ENCODE measurements around the gene SMC6.

SMC6 gene

DNA sequence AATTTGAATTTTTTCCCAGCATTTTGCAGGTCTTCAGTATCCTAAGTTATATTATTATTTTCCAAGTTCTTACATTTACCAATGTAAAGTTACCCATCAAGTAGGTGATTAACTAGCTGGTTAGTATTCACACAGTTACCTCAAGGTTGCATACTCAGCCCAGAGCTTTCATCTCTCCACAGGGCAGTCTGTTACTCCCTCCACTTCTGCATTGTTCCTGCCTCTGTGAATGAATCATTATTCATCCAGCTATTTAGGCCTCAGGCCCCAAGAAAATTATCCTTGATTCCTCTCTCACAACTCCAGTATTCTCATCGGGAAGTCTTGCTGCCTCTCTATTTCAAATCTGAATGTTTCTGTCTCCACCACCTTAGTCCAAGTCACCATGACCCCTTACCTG lies 92.2 kb downstream of the SMC6 start:
- no peaks in the 10 kb centered on the region for H3K9me3 ChIP-seq (ENCODE audit: control insufficient read depth, insufficient read depth, low read length)
- H3K4me1 ChIP-seq (ENCODE audit: control insufficient read depth, insufficient read depth, low read length), result no peaks in the 10 kb centered on the region
- no peak overlapping the region for H3K9ac ChIP-seq (ENCODE audit: low read depth, low read length)
- H3K4me3 ChIP-seq (ENCODE audit: low read depth, low read length), result no peak overlapping the region
- no peaks in the 10 kb centered on the region for H3K36me3 ChIP-seq (ENCODE audit: control insufficient read depth, insufficient read depth, low read length)
- H3K27me3 ChIP-seq (ENCODE audit: control insufficient read depth, insufficient read depth, low read length), result no peaks in the 10 kb centered on the region

DNA sequence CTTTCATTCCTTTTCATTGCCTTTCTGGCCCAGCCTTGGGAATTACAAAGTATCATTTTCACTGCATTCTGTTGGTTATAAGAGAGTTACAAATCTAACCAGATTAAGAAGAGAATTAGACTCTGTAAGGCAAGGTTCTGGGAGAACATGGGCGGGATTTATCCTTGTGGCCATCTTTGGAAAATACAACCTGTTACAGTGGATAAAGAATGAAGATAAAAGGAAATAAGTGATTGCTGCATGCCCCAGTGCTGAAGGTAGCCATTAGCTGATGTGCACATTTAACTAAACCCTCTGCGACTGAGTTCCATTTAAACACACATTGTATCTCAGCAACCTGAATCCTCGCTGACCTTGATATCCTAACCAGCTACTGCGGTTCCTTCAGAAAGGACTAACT lies 93.4 kb downstream of the SMC6 start:
- H3K9ac ChIP-seq (ENCODE audit: low read depth, low read length), result no peak overlapping the region
- no peaks in the 10 kb centered on the region for H3K27me3 ChIP-seq (ENCODE audit: control insufficient read depth, insufficient read depth, low read length)
- no peaks in the 10 kb centered on the region for H3K36me3 ChIP-seq (ENCODE audit: control insufficient read depth, insufficient read depth, low read length)
- H3K4me3 ChIP-seq (ENCODE audit: low read depth, low read length), result no peak overlapping the region
- no peaks in the 10 kb centered on the region for H3K9me3 ChIP-seq (ENCODE audit: control insufficient read depth, insufficient read depth, low read length)
- H3K4me1 ChIP-seq (ENCODE audit: control insufficient read depth, insufficient read depth, low read length), result no peaks in the 10 kb centered on the region

DNA sequence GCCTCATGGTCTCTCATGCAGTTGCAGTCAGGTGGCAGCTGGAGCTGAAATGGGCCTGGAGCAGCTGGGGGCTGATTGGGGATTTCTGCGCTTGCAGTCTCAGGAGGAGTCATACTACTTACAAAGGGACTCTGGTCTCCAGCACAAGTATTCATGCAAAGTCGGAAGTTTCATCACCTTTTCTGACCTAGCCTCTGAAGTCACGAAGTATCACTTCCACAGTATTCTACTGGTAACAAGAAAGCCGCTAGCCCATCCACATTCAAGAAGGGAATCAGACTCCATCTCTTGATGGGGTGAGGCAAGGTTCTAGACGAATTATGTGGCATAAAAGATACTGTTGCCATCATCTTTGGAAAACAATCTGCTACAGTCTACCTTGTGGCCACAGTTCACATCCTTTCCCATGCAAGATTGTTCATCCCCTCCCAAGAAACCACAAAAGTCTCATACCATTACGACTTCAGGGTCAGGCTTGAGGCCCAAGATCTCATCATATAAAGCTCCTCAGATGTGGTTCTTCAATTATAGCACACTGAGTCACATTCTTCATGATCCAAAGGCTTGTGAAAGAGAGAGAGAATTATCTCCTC lies 95.3 kb downstream of the SMC6 start:
- no peaks in the 10 kb centered on the region for H3K9me3 ChIP-seq (ENCODE audit: control insufficient read depth, insufficient read depth, low read length)
- no peaks in the 10 kb centered on the region for H3K27me3 ChIP-seq (ENCODE audit: control insufficient read depth, insufficient read depth, low read length)
- no peaks in the 10 kb centered on the region for H3K4me1 ChIP-seq (ENCODE audit: control insufficient read depth, insufficient read depth, low read length)
- no peak overlapping the region for H3K9ac ChIP-seq (ENCODE audit: low read depth, low read length)
- H3K4me3 ChIP-seq (ENCODE audit: low read depth, low read length), result no peak overlapping the region
- H3K36me3 ChIP-seq (ENCODE audit: control insufficient read depth, insufficient read depth, low read length), result no peaks in the 10 kb centered on the region

DNA sequence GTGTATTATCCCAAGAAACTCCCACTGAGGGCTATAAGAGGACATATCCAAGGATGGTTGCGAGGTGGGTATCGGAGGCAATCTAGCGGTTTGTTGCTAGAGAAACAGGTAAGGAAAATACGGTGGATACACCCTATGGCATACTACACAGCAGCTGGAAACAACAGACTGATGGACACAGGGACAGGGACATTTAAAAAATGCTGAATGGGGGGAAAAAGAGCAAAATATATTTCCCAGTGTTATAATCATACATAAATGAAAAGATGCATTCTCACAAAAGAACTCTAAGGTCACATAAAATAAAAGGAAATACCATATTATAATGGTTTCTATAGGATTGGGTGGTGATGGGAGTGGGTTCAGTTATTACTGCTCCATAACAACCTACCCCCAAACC lies 95.9 kb downstream of the SMC6 start:
- no peaks in the 10 kb centered on the region for H3K36me3 ChIP-seq (ENCODE audit: control insufficient read depth, insufficient read depth, low read length)
- H3K9ac ChIP-seq (ENCODE audit: low read depth, low read length), result no peak overlapping the region
- H3K9me3 ChIP-seq (ENCODE audit: control insufficient read depth, insufficient read depth, low read length), result no peaks in the 10 kb centered on the region
- no peaks in the 10 kb centered on the region for H3K27me3 ChIP-seq (ENCODE audit: control insufficient read depth, insufficient read depth, low read length)
- no peaks in the 10 kb centered on the region for H3K4me1 ChIP-seq (ENCODE audit: control insufficient read depth, insufficient read depth, low read length)
- H3K4me3 ChIP-seq (ENCODE audit: low read depth, low read length), result no peak overlapping the region

DNA sequence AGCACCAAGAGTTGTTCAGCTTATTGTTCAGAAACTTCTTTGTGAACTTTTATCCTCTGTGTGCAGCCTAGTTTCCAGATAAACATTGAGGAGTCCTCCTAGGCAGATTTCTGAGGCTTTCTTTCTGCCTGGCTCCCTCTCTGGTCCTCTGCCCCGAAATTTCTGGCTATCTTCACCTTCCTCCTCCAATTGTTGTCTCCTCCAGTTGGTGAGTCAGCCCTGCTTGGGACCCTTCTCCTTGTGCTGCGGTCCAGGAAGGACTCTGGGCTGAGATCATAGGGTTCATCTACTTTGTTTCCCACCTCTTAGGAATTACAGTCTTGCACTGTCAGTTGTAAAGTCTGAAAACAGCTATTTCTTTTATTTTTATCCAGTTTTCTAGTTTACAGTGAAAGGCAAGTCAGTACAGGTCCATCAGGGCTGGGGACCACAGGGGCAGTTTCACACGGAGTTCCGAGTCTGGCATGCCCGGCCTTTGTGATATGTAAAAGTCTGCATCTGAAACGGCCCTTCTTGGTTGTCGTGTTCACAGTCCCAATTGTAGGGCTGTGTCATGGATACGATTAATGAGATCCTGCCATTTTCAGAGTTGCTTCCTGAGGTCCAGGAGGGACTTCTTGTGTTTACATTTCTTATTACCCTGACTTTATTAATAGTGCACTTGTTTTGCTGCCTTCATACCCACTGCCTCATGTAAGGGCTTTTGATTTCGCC lies 100.8 kb downstream of the SMC6 start:
- H3K4me1 ChIP-seq (ENCODE audit: control insufficient read depth, insufficient read depth, low read length), result no peaks in the 10 kb centered on the region
- no peak overlapping the region for H3K9ac ChIP-seq (ENCODE audit: low read depth, low read length)
- H3K4me3 ChIP-seq (ENCODE audit: low read depth, low read length), result no peak overlapping the region
- H3K36me3 ChIP-seq (ENCODE audit: control insufficient read depth, insufficient read depth, low read length), result peaks cover 5% of the 10 kb centered on the region
- H3K9me3 ChIP-seq (ENCODE audit: control insufficient read depth, insufficient read depth, low read length), result no peaks in the 10 kb centered on the region
- H3K27me3 ChIP-seq (ENCODE audit: control insufficient read depth, insufficient read depth, low read length), result no peaks in the 10 kb centered on the region

DNA sequence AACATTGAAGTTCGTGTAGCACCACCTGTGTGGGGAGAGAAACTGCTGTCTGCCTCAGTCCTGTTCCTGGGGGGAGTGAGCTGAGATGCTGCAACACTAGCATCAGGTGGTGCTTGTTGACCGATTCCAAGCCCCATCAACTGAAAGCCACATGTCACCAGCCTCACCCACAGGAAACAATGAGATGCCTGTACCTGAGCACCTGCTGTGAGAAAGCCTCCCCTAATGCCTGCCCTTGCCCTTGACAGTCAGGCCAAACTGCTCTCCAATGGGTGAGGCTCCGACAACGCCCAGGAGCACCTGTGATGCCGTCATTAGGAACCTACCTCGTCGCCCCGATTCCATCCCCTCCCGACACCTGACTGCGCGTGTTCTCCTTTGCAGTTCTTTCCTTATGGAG lies 104.6 kb downstream of the SMC6 start:
- Histone ChIP-seq H3K9ac (ENCODE audit: low read depth, low read length) (no peak overlapping the region), H3K4me3 (ENCODE audit: low read depth, low read length) (no peak overlapping the region), H3K4me1 (ENCODE audit: control insufficient read depth, insufficient read depth, low read length) (peaks cover 2% of the 10 kb centered on the region), H3K27me3 (ENCODE audit: control insufficient read depth, insufficient read depth, low read length) (no peaks in the 10 kb centered on the region), H3K36me3 (ENCODE audit: control insufficient read depth, insufficient read depth, low read length) (peaks cover 5% of the 10 kb centered on the region), H3K9me3 (ENCODE audit: control insufficient read depth, insufficient read depth, low read length) (no peaks in the 10 kb centered on the region)

DNA sequence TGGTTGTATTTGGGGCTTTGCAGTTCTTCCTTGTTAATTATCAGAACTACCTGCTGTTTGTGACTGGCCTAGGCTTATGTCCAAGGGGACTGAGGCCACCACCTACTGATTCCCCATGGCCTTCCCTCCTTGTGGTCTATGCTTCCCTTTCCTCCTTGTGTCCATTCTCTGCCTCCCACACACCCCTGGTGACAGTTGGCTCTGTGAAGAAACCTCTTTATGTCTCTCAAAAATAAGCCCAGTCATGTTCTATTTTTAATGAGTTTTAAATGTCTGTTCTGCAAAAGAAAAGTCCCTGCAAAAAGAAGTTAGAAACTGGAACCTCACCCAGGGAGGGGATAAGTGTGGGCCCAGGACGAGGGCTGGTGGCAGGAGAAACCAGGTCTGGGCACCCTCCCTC lies 105.0 kb downstream of the SMC6 start:
- Histone ChIP-seq H3K4me3 (ENCODE audit: low read depth, low read length) (no peak overlapping the region), H3K27me3 (ENCODE audit: control insufficient read depth, insufficient read depth, low read length) (no peaks in the 10 kb centered on the region), H3K4me1 (ENCODE audit: control insufficient read depth, insufficient read depth, low read length) (peaks cover 2% of the 10 kb centered on the region), H3K9me3 (ENCODE audit: control insufficient read depth, insufficient read depth, low read length) (no peaks in the 10 kb centered on the region), H3K36me3 (ENCODE audit: control insufficient read depth, insufficient read depth, low read length) (peaks cover 5% of the 10 kb centered on the region), H3K9ac (ENCODE audit: low read depth, low read length) (no peak overlapping the region)

DNA sequence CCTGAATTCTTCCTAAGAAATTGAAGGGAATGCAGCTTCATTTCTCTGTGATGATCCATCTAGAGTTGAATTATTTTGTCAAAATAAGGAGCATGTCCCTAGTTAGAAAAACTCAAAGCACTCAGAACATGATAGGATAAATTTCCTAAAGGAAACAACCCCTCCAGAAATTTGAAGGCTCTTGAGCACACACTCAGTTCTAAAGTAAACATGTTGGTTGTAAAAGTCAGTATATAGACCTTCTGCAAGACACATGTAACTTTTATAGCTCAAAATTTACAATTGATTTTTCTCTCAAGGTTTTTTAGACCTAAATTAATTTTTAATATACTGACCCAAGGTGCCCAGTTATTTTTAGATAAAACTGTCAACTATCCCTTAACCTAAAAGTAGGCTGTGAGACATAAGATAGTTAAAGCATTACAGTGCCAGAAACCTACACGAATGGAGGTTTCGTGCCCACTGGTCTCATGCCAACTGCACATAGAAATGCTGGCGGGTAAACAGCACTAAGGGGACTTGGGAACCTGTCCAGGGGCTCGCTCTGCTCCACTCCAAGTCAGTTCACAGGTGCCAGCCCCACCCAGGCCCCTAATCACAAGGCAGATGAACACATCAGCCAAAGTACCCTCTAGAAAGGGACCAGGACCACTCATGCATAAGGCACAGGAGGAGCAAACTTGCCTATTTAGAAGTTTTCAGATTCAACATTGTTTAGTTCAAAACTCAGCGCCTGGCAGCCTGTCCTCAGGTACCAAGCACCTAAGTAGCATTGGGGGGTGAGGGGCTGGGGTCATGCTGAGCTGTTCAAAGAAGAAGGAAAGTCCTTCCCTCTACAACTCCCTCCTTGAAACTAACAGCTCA lies 106.5 kb downstream of the SMC6 start:
- no peak overlapping the region for H3K4me3 ChIP-seq (ENCODE audit: low read depth, low read length)
- H3K9ac ChIP-seq (ENCODE audit: low read depth, low read length), result no peak overlapping the region
- H3K27me3 ChIP-seq (ENCODE audit: control insufficient read depth, insufficient read depth, low read length), result no peaks in the 10 kb centered on the region
- peaks cover 5% of the 10 kb centered on the region for H3K36me3 ChIP-seq (ENCODE audit: control insufficient read depth, insufficient read depth, low read length)
- H3K9me3 ChIP-seq (ENCODE audit: control insufficient read depth, insufficient read depth, low read length), result no peaks in the 10 kb centered on the region
- peaks cover 2% of the 10 kb centered on the region for H3K4me1 ChIP-seq (ENCODE audit: control insufficient read depth, insufficient read depth, low read length)

DNA sequence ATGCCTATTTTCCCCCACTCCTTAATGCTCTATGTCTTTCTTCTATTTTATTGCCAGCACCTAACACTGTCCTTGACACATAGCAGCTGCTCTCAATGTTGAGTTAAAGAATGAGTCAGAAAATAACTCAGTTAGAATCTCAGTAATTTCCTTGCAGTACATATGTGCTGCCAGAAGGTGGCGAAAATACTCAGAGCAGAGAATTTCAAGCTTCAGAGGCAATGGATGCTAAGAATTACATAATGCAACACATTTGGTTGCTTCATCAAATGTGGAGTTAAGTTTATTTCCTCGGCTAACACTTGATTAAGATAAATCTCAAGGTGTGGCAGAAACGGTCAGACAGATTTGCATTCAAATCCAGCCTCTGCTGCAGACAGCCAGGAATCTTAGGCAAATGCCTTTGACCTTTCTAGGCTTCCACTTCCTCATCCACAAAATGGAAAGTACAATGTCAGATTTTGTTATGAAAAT lies 107.5 kb downstream of the SMC6 start:
- H3K27me3 ChIP-seq (ENCODE audit: control insufficient read depth, insufficient read depth, low read length), result no peaks in the 10 kb centered on the region
- peaks cover 5% of the 10 kb centered on the region for H3K36me3 ChIP-seq (ENCODE audit: control insufficient read depth, insufficient read depth, low read length)
- H3K9me3 ChIP-seq (ENCODE audit: control insufficient read depth, insufficient read depth, low read length), result no peaks in the 10 kb centered on the region
- no peak overlapping the region for H3K4me3 ChIP-seq (ENCODE audit: low read depth, low read length)
- H3K9ac ChIP-seq (ENCODE audit: low read depth, low read length), result no peak overlapping the region
- H3K4me1 ChIP-seq (ENCODE audit: control insufficient read depth, insufficient read depth, low read length), result peaks cover 2% of the 10 kb centered on the region

DNA sequence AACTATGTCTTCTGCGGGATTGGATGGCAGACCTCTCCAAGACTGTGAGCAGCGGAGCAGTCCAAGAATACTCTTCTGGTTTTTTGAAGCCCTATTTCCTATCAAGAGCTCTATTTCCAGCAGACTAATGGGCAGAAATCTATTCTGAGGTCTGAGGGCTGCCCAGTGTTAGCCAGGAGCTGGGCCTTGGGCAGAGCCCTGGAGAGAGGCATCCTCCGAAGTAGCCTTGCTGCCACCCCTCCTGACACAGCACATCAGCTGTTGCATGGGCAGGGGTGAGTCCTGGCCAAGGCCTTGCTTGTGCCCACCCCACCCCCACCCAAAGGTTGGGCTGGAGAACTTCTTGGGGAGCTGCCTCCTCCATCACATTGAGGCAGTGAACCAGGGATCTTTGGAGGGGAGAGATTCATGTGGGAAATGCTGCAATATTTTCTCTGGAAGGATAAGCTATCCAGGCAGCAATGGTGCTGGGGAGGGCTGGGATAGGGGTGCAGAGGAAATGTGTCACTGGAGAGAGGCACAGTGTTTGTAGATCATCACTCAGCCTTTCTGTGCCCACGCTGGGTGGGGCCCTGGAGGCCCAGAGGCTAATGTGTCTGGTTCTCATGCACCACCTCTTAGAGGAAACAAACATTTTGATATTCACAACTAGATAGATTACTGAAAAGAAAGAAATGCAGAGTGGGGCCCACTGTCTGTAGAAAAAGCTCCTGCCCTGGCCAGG lies 108.5 kb downstream of the SMC6 start:
- H3K4me3 ChIP-seq (ENCODE audit: low read depth, low read length), result no peak overlapping the region

DNA sequence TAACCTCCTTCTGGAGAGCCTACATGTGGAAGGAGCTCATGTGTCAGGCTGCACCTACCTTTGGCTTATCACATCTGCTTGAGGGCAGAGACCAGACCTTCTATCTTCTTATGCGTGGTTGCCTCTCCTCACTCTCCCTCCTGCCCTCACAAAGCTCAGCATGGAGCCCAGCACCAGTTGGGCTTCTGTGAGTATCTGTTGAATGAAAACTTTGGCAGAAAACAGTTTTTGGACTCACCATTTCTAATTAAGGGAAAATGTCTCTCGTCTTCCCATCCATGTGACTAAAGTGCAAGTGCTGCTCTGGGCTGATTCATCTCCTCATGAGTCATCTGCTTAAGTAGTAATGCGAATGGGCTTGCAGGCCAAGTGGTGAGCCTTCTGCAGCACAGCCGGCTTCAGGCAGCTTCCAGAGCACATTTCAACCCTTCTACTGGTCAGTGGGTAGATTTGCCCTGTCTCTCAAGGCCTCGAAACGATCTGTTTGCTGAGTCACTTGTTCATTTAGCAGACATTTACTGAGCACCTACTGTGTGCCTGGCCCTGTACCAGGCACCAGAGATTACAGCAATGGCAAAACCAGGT lies 110.5 kb downstream of the SMC6 start:
- no peaks in the 10 kb centered on the region for H3K9me3 ChIP-seq (ENCODE audit: control insufficient read depth, insufficient read depth, low read length)
- H3K4me1 ChIP-seq (ENCODE audit: control insufficient read depth, insufficient read depth, low read length), result peaks cover 2% of the 10 kb centered on the region
- no peaks in the 10 kb centered on the region for H3K27me3 ChIP-seq (ENCODE audit: control insufficient read depth, insufficient read depth, low read length)
- no peaks in the 10 kb centered on the region for H3K36me3 ChIP-seq (ENCODE audit: control insufficient read depth, insufficient read depth, low read length)
- no peak overlapping the region for H3K4me3 ChIP-seq (ENCODE audit: low read depth, low read length)
- no peak overlapping the region for H3K9ac ChIP-seq (ENCODE audit: low read depth, low read length)

More for the DNA sequence above, 108.5 kb downstream of the SMC6 start:
- H3K4me1 ChIP-seq (ENCODE audit: control insufficient read depth, insufficient read depth, low read length), result peaks cover 2% of the 10 kb centered on the region
- H3K9me3 ChIP-seq (ENCODE audit: control insufficient read depth, insufficient read depth, low read length), result no peaks in the 10 kb centered on the region
- H3K36me3 ChIP-seq (ENCODE audit: control insufficient read depth, insufficient read depth, low read length), result peaks cover 5% of the 10 kb centered on the region
- H3K27me3 ChIP-seq (ENCODE audit: control insufficient read depth, insufficient read depth, low read length), result no peaks in the 10 kb centered on the region
- no peak overlapping the region for H3K9ac ChIP-seq (ENCODE audit: low read depth, low read length)
